ENCODE measurements around the gene UGT1A9.

Gene UGT1A9

DNA sequence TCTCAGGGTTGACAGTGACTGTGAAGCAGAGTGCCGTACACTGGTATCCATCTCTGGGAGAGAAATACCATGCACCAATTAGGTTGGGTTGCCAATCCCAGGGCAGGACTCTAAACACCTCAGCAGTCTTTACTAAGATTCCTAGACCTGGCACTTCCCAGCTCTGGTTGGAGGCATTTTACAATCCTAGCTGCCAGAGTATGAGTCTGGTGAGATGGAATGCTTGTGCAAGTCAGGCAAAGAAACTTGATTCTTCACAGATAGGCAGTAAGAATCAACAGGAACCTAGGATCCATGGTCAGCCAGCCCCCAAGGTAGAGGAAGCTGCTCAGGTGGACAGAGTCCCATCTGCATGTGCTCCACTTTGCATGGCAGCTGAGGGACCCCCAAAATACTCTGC, 35.0 kb downstream of the UGT1A9 start:
- TF ChIP-seq, protein P1, sequence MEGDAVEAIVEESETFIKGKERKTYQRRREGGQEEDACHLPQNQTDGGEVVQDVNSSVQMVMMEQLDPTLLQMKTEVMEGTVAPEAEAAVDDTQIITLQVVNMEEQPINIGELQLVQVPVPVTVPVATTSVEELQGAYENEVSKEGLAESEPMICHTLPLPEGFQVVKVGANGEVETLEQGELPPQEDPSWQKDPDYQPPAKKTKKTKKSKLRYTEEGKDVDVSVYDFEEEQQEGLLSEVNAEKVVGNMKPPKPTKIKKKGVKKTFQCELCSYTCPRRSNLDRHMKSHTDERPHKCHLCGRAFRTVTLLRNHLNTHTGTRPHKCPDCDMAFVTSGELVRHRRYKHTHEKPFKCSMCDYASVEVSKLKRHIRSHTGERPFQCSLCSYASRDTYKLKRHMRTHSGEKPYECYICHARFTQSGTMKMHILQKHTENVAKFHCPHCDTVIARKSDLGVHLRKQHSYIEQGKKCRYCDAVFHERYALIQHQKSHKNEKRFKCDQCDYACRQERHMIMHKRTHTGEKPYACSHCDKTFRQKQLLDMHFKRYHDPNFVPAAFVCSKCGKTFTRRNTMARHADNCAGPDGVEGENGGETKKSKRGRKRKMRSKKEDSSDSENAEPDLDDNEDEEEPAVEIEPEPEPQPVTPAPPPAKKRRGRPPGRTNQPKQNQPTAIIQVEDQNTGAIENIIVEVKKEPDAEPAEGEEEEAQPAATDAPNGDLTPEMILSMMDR (IDR thresholded peaks at IDR 0.05), result no peak

DNA sequence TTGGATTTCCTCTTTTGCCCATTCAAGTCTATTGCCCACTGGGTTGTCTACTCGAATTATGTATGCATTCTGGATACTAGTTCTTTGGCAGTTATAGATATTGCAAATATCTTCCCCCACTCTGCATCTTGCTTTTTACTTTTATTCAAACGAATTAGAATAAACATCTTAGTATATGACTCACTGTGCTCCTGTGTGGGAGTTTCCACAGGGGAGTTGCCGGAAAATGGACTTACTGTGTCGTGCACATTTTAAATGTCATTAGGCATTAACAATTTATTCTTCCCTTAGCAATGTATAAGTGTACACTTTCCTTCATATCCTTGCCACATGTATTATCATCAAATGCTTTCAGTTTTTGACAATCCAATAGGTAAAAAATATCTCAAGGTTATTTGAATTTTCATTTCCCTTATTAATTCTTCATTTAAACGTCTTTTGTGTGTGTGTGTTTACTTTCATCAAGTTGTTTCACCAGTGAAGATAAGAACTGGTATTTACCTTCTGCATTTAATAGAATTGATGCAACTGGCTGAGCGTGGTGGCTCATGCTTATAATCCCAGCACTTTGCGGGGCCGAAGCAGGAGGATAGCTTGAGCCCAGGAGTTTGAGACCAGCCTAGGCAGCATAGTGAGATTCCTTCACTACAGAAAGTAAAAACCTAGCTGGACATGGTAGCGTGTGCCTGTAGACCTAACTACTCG, 36.4 kb downstream of the UGT1A9 start:
- TF ChIP-seq, protein P1 (IDR thresholded peaks at IDR 0.05), result no peak

DNA sequence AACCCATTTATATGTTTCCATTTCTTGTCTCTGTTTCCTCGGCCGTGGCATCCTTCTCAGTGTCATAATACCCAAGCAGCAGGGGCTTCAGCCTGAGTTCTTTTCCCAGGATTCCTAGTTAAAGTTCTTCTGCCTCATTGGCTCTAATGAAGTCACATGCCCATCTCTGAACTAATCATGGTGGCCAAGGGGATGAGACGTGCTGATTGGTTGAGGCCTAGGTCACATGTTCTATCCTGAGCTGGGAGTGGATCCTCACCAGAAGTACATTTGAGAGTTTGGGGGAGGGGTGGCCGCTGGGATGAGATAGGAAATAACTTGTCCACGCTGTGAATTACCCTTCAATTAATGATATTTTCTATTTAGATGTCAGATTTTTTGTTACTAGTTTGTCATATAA, 37.2 kb downstream of the UGT1A9 start:
- TF ChIP-seq, protein P1 (IDR thresholded peaks at IDR 0.05), result no peak

DNA sequence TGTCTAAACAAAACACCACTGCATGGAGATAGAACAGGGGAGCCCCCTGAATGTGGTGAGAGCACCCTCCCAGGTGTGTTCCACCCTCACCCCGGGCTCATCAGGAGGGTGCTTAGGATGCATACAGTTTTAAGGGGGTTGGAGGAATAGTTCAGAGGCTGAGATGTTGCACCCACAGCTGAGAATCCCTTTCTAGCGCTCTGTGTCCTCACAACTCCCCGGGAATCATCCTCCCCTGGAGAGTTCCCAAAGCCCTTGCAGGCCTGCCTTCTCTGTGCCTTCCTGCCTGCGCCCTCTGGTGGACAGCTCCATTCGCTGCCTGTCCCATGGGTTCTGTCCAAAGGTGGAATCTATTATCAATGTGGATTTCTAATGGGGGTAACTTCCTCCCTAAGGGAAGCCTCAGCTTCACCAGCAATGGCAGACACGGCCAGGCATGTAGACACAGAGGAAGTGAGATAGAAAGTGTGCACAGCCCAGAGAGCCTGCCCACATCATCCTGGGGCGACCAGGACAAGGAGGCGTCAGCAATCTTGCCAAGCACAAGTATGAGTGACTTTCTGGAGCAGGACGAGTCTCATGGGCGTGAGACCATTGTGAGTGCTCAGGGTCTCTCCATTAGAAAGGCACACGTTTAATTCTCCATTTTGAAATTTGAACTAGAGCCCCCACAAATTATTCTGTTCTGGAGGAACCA, 39.8 kb downstream of the UGT1A9 start:
- TF ChIP-seq, protein P1 (IDR thresholded peaks at IDR 0.05), result peak; percentile 90

DNA sequence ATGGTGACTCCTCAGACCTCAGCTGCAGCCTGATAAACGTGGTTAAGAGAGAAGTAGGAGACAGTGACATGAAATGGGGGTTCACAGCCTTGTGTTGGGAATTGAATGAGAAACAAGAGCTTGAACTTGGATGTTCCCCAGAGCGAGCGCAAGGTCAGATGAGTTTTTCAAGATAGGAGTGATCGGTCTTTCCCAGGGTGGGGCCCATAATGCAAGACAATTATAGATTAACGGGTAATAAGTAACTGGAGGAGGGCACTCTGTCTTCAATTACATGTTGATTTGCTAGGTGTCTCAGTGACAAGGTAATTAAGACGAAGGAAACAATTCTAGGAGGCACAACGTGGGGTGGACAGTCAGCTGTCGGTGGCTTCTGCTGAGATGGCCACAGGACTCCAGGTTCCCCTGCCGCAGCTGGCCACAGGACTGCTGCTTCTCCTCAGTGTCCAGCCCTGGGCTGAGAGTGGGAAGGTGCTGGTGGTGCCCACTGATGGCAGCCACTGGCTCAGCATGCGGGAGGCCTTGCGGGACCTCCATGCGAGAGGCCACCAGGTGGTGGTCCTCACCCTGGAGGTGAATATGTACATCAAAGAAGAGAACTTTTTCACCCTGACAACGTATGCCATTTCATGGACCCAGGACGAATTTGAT, 41.0 kb downstream of the UGT1A9 start, which contains the start of gene UGT1A5:
Gene UGT1A5 (plus strand): TSS at position 297 of the 651 bp plus-strand sequence. CDS start 85 bp downstream, at position 382.
- TF ChIP-seq, protein P1 (IDR thresholded peaks at IDR 0.05), result no peak

DNA sequence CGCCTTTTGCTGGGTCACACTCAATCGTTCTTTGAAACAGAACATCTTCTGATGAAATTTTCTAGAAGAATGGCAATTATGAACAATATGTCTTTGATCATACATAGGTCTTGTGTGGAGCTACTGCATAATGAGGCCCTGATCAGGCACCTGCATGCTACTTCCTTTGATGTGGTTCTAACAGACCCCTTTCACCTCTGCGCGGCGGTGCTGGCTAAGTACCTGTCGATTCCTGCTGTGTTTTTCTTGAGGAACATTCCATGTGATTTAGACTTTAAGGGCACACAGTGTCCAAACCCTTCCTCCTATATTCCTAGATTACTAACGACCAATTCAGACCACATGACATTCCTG, 41.5 kb downstream of the UGT1A9 start:
- TF ChIP-seq, protein P1 (IDR thresholded peaks at IDR 0.05), result no peak

DNA sequence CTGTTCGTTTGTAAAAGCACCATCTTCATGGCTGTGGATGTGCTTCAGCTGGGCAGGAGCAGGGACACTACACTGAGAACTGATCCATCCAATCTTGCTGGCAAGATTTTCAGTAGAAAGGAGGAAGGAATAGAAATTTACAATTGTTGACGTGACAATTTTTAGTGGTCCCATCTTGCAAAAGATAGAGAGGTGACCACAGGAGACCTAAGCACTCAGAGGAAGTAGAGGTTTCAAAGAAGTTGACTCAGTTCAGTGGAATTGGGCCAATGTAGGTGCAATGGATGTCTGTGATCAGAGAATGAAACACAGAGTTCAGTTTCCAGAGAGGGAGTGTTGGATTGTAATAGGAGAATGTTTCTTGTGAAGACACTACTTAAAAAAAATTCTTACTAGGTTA, 42.4 kb downstream of the UGT1A9 start:
- TF ChIP-seq, protein P1 (IDR thresholded peaks at IDR 0.05), result no peak

Measured in LNCAP (cell line).